ENCODE measurements around the gene CHRFAM7A.
"Not testable (repeated sequence)": the region's sequence is repeated elsewhere in the genome, so short reads cannot be mapped to it uniquely, and the experiment has no call there.

CHRFAM7A gene

DNA sequence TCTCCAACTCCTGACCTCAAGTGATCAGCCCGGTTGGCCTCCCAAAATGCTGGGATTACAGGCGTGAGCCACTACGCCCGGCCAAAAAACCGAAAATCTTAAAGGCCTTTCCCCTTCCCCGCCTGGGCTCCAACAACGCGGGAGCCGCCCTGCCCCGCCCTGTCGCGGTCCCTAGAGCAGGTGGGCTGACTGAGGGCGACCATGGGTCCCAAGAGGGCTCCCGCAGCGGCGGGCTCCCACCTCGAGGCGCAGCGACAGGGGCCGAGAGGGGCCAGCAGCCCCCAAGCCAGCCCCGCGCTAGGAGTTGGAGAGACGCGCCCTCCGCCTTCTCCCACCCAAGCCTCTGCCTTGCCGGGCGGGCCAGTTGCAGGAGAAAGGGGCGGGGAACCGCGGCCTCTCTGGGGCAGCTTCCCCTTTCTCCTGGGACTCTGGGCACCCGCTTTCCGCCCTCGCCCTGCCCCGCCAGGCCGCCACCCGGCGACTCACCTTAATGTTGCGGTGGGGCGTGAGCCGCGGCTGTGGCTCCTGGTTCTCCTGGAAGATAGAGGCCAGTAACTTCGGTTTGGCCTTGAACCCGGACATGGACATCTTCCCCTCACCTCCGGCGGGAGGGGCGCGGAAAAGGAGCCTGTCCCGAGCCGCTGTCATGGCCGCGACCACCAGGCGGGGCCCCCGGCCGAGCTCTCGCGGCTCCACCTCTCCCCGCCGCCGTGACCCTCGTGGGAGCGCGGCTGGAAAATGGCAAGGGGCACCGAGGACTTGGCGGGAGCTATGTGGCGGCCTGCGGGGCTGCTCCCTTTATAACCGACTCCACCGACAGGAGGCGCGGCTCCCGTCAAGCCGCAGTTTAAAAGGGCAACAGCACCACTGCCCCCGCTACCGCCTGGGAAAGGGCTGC lies at the start of gene CHRFAM7A:
TSS of gene CHRFAM7A (minus strand) at position 775 of the 898 bp plus-strand sequence. CDS start 10,189 bp downstream, outside the sequence.
- DNase-seq (ENCODE audit: extremely low spot score); POLR2A ChIA-PET; CTCF ChIA-PET: not testable (repeated sequence)

DNA sequence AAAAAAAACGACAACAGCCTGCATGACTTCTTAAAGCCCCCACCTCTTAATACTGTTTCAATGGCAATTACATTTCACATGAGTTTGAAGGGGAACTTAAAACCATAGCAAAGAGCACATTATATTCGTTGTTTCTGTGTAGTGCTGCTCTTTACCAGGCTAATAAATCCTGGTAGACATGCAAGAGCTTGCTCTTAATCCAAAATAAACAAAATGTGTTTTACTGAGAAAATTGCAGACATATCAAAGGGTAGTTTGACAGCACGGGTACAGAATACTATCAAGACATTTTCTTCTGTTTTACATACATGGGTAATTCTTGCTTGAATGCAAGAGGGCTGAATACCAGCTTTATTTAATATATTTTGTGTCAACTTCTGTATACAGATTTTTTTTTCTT lies 45.0 kb upstream of the CHRFAM7A start:
- CTCF ChIA-PET = not testable (repeated sequence)

GRCh38 chr15:30435878-30436277 lies 42.5 kb upstream of the CHRFAM7A start:
- POLR2A ChIA-PET; CTCF ChIA-PET; DNase-seq (ENCODE audit: extremely low spot score): not testable (repeated sequence)

More for the DNA sequence above, 45.0 kb upstream of the CHRFAM7A start:
- DNase-seq (ENCODE audit: extremely low spot score); POLR2A ChIA-PET: not testable (repeated sequence)

- POLR2A ChIA-PET; CTCF ChIA-PET; DNase-seq (ENCODE audit: extremely low spot score): not testable (repeated sequence)
Observed at GRCh38 chr15:30420723-30421122, 27.4 kb upstream of the CHRFAM7A start.

DNA sequence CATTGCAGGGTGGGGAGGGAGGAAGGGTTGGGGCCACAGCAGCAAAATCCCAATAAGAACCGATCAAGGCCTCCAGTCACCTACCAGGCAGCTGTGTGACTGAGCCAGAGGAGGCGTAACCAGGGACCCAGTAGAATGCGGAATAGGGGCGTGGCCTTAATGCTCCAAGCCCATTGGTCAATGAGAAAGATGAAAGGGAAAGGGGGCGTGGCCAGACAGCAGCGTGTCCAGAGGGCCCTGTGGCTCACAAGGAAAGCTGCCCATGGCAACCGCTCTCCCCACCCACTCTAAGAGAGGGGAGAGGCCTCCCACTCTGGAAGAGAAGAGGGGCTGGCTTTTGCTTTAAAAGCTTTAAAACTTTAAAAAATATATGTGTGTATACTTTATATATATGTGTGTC lies 20.8 kb upstream of the CHRFAM7A start, which contains the start of gene GOLGA8R:
TSS of gene GOLGA8R (minus strand) at position 101 of the 400 bp plus-strand sequence. CDS start at position 3, 98 bp downstream.
- POLR2A ChIA-PET; DNase-seq (ENCODE audit: extremely low spot score); CTCF ChIA-PET: not testable (repeated sequence)

DNA sequence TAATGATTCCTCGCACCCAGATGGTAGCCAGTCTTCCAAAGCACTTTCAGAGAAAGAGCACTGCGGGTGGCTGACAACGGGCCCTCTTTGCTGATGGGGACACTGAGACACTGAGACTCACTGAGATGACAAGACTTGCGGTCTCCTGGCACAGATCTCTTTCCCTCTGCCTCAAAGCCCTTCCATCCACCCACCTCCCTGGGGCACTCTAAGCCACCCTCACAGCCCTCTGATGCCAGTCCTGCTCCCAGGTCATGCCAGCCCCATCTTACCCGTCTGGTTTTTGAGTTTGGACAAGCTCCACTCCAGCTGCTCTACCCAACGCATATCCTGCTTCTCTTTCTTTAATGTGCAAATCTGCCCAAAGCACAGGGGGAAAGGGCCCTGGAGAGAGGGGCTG lies 14.3 kb upstream of the CHRFAM7A start:
- POLR2A ChIA-PET; DNase-seq (ENCODE audit: extremely low spot score); CTCF ChIA-PET: not testable (repeated sequence)

DNA sequence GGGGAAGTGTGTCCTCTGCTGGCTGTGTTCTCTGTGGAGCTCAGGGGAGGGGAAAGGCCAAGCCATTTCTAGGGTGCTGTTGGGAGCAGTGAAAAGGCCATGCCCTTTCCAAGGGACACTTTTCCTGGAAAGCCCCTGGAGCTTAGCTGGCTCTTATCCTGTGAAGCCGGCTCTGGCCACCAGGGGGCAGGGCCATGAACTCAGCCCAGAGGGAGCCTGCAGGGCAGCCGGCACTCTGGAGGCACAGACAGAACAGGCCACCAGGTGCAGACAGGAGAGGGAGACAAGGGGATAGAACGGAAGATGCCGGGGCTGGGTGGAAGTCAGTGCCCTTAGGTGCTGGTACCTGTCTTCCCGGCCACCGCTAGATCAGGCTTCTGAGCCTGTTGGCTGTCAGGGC lies 5.6 kb upstream of the CHRFAM7A start:
- POLR2A ChIA-PET; CTCF ChIA-PET; DNase-seq (ENCODE audit: extremely low spot score): not testable (repeated sequence)
- TF ChIP-seq, protein P1, sequence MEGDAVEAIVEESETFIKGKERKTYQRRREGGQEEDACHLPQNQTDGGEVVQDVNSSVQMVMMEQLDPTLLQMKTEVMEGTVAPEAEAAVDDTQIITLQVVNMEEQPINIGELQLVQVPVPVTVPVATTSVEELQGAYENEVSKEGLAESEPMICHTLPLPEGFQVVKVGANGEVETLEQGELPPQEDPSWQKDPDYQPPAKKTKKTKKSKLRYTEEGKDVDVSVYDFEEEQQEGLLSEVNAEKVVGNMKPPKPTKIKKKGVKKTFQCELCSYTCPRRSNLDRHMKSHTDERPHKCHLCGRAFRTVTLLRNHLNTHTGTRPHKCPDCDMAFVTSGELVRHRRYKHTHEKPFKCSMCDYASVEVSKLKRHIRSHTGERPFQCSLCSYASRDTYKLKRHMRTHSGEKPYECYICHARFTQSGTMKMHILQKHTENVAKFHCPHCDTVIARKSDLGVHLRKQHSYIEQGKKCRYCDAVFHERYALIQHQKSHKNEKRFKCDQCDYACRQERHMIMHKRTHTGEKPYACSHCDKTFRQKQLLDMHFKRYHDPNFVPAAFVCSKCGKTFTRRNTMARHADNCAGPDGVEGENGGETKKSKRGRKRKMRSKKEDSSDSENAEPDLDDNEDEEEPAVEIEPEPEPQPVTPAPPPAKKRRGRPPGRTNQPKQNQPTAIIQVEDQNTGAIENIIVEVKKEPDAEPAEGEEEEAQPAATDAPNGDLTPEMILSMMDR (IDR thresholded peaks at IDR 0.05; ENCODE audit: control extremely low read depth, extremely low read depth, low read depth, missing control alignments) = peak; percentile 7

- CTCF ChIA-PET; DNase-seq (ENCODE audit: extremely low spot score); POLR2A ChIA-PET: not testable (repeated sequence)
Observed at GRCh38 chr15:30393664-30393991, 288 bp upstream of the CHRFAM7A start.

- POLR2A ChIA-PET; CTCF ChIA-PET; DNase-seq (ENCODE audit: extremely low spot score): not testable (repeated sequence)
Observed at GRCh38 chr15:30386318-30386887, 6.9 kb downstream of the CHRFAM7A start.

DNA sequence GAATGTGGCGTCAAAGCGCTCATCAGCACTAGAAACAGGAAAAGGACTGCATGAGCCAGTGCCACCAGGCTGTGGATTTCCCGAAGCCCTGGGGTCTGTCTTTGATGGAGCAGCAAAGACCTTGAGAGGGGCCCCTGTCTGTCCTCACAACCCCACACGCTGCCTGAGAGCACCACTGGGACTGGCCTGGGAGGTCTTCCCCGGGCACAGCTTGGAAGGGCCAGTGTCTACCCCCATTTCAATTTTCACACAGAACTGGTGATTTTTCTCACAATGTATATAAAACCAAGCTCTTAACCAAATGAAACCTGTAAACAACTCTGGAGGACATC lies 16.3 kb downstream of the CHRFAM7A start:
- CTCF ChIA-PET; POLR2A ChIA-PET; DNase-seq (ENCODE audit: extremely low spot score): not testable (repeated sequence)

DNA sequence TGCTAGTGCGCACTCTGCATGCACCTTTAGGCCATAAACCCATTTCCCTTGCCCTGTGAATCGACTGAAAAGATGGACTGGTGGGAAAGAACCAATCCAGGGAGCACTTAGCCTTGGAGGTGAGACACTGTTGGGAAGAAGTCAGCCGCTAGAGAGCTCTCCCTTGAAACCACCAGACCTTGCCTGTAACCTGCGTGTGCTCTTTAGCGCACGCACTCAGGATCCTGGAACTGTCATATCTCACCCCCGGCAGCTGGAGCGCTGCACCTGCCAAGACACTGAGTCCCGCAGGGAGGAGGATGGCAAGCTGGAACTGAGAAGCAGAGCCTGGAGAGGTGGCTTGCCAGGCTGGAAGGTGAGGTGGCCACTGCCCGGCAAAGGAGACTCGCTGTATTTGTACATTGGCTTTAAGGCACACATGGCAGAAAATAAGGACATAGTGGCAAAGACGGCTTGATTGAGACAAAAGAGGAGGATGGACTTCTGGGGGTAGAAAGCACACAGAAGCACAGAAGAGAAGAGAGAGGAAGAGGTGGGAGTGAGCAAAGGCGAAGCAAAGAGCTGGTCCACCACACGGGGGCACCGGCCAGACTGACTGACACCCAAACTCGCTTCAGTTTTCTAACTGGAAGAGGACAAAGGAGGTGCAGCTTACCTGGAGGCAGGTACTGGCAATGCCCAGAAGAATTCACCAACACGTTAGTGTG lies 16.8 kb downstream of the CHRFAM7A start:
- POLR2A ChIA-PET; DNase-seq (ENCODE audit: extremely low spot score); CTCF ChIA-PET: not testable (repeated sequence)

GRCh38 chr15:30375872-30376271 lies 17.5 kb downstream of the CHRFAM7A start:
- POLR2A ChIA-PET; DNase-seq (ENCODE audit: extremely low spot score); CTCF ChIA-PET: not testable (repeated sequence)

GRCh38 chr15:30374862-30375261 lies 18.5 kb downstream of the CHRFAM7A start:
- CTCF ChIA-PET; POLR2A ChIA-PET; DNase-seq (ENCODE audit: extremely low spot score): not testable (repeated sequence)

DNA sequence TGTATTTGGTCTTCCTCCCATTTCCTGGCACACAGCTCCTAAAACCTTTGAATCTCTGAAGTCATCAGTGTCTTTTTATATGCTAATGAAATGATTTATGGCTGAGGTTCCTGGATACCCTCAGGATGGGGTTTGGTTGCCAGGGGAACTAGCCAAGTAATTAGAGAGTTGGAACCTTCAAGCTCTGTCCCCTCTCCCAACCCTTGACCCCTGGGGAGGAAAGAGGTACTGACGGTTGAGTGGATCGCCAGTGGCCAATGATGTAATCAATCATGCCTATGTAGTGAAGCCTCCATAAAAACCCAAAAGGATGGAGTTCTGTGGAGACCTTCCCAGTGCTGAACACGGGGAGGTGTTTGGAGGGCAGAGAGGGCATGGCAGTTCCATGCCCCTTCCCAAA lies 25.1 kb downstream of the CHRFAM7A start:
- DNase-seq (ENCODE audit: extremely low spot score); POLR2A ChIA-PET; CTCF ChIA-PET: not testable (repeated sequence)

DNA sequence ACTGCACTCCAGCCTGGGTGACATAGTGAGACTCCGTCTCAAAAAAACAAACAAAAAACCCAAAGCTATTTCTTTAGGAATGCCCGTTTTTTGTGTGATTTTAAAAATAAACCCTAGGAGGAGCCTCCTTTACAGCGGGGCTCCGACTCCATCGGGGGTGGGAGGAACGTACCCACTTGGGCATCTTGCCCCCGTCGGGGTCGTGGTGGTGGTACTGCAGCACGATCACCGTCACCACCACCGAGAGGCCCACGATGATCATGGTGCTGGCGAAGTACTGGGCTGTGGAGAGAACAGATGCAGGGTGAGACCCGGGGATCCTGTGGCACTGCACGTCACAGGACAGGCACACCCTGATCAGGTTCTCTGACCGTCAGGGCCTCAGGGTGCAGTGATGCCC lies 26.1 kb downstream of the CHRFAM7A start:
- CTCF ChIA-PET; POLR2A ChIA-PET; DNase-seq (ENCODE audit: extremely low spot score): not testable (repeated sequence)

DNA sequence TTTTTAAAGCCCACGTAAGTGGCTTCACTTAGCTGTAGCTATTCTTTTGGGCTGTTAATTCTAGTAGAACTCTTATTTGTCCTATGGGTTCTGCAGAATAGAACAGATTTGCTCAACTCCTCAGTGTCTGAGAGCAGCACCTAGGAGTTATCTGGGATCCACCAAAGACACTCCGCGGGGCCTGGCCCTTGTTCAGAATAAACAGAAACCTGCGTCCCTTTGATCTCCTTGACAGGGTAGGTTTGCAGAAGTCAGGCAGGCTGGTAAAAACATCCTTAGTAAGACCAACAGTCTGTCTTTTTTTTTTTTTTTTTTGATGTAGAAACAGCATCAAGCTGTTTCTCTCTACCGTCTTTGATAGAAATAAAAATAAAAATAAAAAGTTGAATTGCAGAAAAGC lies 31.9 kb downstream of the CHRFAM7A start:
- DNase-seq (ENCODE audit: extremely low spot score); POLR2A ChIA-PET; CTCF ChIA-PET: not testable (repeated sequence)

DNA sequence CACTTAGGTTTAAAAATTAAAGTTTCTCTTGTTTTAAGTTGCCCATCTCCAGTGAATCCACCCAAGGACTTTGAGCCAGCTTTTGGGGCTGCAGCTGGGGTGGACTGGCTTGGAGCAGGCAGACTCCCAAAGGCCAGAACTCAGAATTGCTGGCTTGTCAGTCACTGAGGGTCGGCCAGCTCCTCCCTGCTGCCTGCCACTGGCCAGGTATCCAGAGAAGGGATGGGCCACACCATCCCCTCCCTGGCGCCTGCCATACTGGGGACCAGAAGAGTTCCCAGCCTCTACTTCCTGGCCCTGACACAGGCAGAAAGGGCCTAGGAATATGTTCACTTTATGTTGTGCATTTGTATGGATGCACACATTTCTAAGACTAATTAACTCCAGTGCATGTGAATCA lies 32.4 kb downstream of the CHRFAM7A start:
- POLR2A ChIA-PET; CTCF ChIA-PET; DNase-seq (ENCODE audit: extremely low spot score): not testable (repeated sequence)

DNA sequence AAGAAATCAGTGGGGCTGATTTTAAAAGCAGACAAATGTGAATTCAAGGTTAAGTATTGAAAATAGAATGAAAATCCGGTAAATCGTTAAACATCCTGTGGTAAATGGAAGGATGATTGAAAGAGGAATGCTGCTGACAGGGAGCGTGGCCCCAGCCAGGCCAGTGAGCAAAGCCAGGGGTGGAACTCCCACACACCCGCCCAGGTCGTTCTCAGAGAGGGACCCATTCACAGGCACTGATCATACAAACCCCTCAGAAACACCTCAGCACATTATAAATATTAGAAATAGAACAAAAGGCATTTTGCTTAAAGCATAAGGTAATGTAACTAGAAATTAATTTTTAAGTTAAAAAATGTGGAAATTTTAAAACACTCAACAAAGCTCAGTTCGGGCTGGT lies 38.3 kb downstream of the CHRFAM7A start:
- POLR2A ChIA-PET; DNase-seq (ENCODE audit: extremely low spot score); CTCF ChIA-PET: not testable (repeated sequence)
